Ishikawa (cell line): ENCODE results near the gene ITGB1.
A peak's percentile ranks its signal among the peaks of the same experiment; 100 is the strongest.

Experiments used
- CEBPB ChIP-seq: IDR thresholded peaks from 2 replicates; pipeline ENCODE4 v1.6.1; 2012
- CREB1 ChIP-seq: IDR thresholded peaks from 2 replicates; pipeline ENCODE4 v1.6.1; 2012; ENCODE audit warnings: low read depth
- EGR1 ChIP-seq: IDR thresholded peaks from 2 replicates; pipeline ENCODE4 v1.6.1; 2012
- EP300 ChIP-seq: IDR thresholded peaks from 2 replicates; pipeline ENCODE4 v1.6.1; 2012; ENCODE audit warnings: borderline replicate concordance
- FOXM1 ChIP-seq: IDR thresholded peaks from 2 replicates; pipeline ENCODE4 v1.6.1; 2012; ENCODE audit warnings: low read depth, borderline replicate concordance
- MAX ChIP-seq: IDR thresholded peaks from 2 replicates; pipeline ENCODE4 v1.6.1; 2012
- NFIC ChIP-seq: IDR thresholded peaks from 2 replicates; pipeline ENCODE4 v1.6.1; 2012
- RAD21 ChIP-seq: IDR thresholded peaks from 2 replicates; pipeline ENCODE4 v1.6.1; 2012; ENCODE audit warnings: low read depth
- REST ChIP-seq: IDR thresholded peaks from 2 replicates; pipeline ENCODE4 v1.6.1; 2012; ENCODE audit warnings: low read depth, mild to moderate bottlenecking
- TAF1 ChIP-seq: IDR thresholded peaks from 2 replicates; pipeline ENCODE4 v1.6.1; 2012; ENCODE audit warnings: low read depth, mild to moderate bottlenecking
- TCF12 ChIP-seq: IDR thresholded peaks from 2 replicates; pipeline ENCODE4 v1.6.1; 2012; ENCODE audit warnings: low read depth
- TEAD4 ChIP-seq: IDR thresholded peaks from 2 replicates; pipeline ENCODE4 v1.6.1; 2012
- USF1 ChIP-seq: IDR thresholded peaks from 2 replicates; pipeline ENCODE4 v1.6.1; 2012
- YY1 ChIP-seq: IDR thresholded peaks from 2 replicates; pipeline ENCODE4 v1.6.1; 2012; ENCODE audit warnings: low read depth
- ZBTB7A ChIP-seq: IDR thresholded peaks from 2 replicates; pipeline ENCODE4 v1.6.1; 2012; ENCODE audit warnings: low read depth

ITGB1 gene

GRCh38 chr10:32901815-32902214, 56.2 kb downstream of the ITGB1 start:
- TF ChIP-seq RAD21 (no peak), TEAD4 (no peak), EGR1 (no peak), REST (no peak), EP300 (no peak), YY1 (no peak), ZBTB7A (no peak), CEBPB (no peak), MAX (no peak), USF1 (no peak), TCF12 (no peak), FOXM1 (no peak), NFIC (no peak), CREB1 (no peak), TAF1 (no peak)

GRCh38 chr10:32893916-32894664, 63.9 kb downstream of the ITGB1 start:
- TF ChIP-seq EGR1, result no peak
- no peak for TF ChIP-seq TCF12
- TF ChIP-seq TEAD4, result no peak
- TF ChIP-seq REST, result no peak
- no peak for TF ChIP-seq ZBTB7A
- no peak for TF ChIP-seq TAF1
- TF ChIP-seq CEBPB, result no peak
- TF ChIP-seq EP300, result no peak

- TF ChIP-seq RAD21 (peak; percentile 9; the same call in 1 of the 2 replicates), CEBPB (no peak)
Observed at GRCh38 chr10:32893434-32893833, 64.6 kb downstream of the ITGB1 start.

- TF ChIP-seq REST (no peak), FOXM1 (no peak), EP300 (no peak), TAF1 (no peak), CREB1 (no peak), USF1 (no peak), ZBTB7A (no peak), TCF12 (no peak), TEAD4 (no peak), RAD21 (no peak), CEBPB (no peak), EGR1 (no peak), YY1 (no peak), NFIC (no peak), MAX (no peak)
Observed at GRCh38 chr10:32891261-32891660, 66.8 kb downstream of the ITGB1 start.

GRCh38 chr10:32890444-32890843, 67.6 kb downstream of the ITGB1 start:
- TF ChIP-seq FOXM1 (no peak), NFIC (no peak), EP300 (no peak), MAX (no peak), YY1 (no peak), TCF12 (no peak)
